HUES48 (cell line): ENCODE measurements around the gene LARP6.

Experiments
- H3K27ac ChIP-seq: one replicate; pipeline ENCODE4 v1.7.0; 2013; ENCODE audit warnings: low read depth, low read length, inconsistent platforms
- H3K27me3 ChIP-seq: 2 replicates; pipeline ENCODE4 v1.6.1; 2013; ENCODE audit warnings: mild to moderate bottlenecking, low read length; ENCODE audit not compliant: control insufficient read depth, insufficient read depth
- H3K36me3 ChIP-seq: 2 replicates; pipeline ENCODE4 v1.6.1; 2013; ENCODE audit warnings: low read length; ENCODE audit not compliant: control insufficient read depth, insufficient read depth
- H3K4me1 ChIP-seq: 2 replicates; pipeline ENCODE4 v1.6.1; 2013; ENCODE audit warnings: mild to moderate bottlenecking, low read length; ENCODE audit not compliant: control insufficient read depth, insufficient read depth
- H3K4me3 ChIP-seq: 2 replicates; pipeline ENCODE4 v1.5.1; 2013; ENCODE audit warnings: mild to moderate bottlenecking, low read depth, low read length
- H3K9ac ChIP-seq: 2 replicates; pipeline ENCODE4 v1.6.1; 2013; ENCODE audit warnings: mild to moderate bottlenecking, low read depth, low read length, moderate library complexity
- H3K9me3 ChIP-seq: 2 replicates; pipeline ENCODE4 v1.6.1; 2013; ENCODE audit warnings: low read length; ENCODE audit not compliant: control insufficient read depth, insufficient read depth

The LARP6 gene

GRCh38 chr15:70857562-70858285 lies 3.8 kb upstream of the LARP6 start:
- Histone ChIP-seq H3K27me3 (0 out of 2 replicates have a peak, but pooled peaks cover 6% of the 10 kb centered on the region), H3K9me3 (no peaks in the 10 kb centered on the region), H3K27ac (no peak overlapping the region), H3K4me1 (peaks cover 2% of the 10 kb centered on the region), H3K4me3 (no peak overlapping the region), H3K36me3 (no peaks in the 10 kb centered on the region), H3K9ac (no peak overlapping the region)

GRCh38 chr15:70856884-70857561 lies 3.1 kb upstream of the LARP6 start:
- no peaks in the 10 kb centered on the region for H3K9me3 ChIP-seq
- no peak overlapping the region for H3K27ac ChIP-seq
- no peaks in the 10 kb centered on the region for H3K36me3 ChIP-seq
- 0 out of 2 replicates have a peak, but pooled peaks cover 6% of the 10 kb centered on the region for H3K27me3 ChIP-seq
- peaks cover 8% of the 10 kb centered on the region for H3K4me1 ChIP-seq
- no peak overlapping the region for H3K4me3 ChIP-seq
- no peak overlapping the region for H3K9ac ChIP-seq

- H3K9ac ChIP-seq, result no peak overlapping the region
- H3K27ac ChIP-seq, result no peak overlapping the region
- no peak overlapping the region for H3K4me3 ChIP-seq
- H3K27me3 ChIP-seq, result 0 out of 2 replicates have a peak, but pooled peaks cover 6% of the 10 kb centered on the region
- peaks cover 8% of the 10 kb centered on the region for H3K4me1 ChIP-seq
- H3K36me3 ChIP-seq, result 0 out of 2 replicates have a peak, but pooled peaks cover 3% of the 10 kb centered on the region
- H3K9me3 ChIP-seq, result no peaks in the 10 kb centered on the region
Measured at GRCh38 chr15:70856177-70856883, 2.4 kb upstream of the LARP6 start.

- H3K27ac ChIP-seq, result no peak overlapping the region
- no peak overlapping the region for H3K9ac ChIP-seq
Measured at GRCh38 chr15:70855764-70856163, 1.8 kb upstream of the LARP6 start.

GRCh38 chr15:70854666-70854976 lies 664 bp upstream of the LARP6 start:
- Histone ChIP-seq H3K36me3 (0 out of 2 replicates have a peak, but pooled peaks cover 9% of the 10 kb centered on the region), H3K9me3 (no peaks in the 10 kb centered on the region), H3K27me3 (0 out of 2 replicates have a peak, but pooled peaks cover 6% of the 10 kb centered on the region), H3K4me1 (peaks cover 8% of the 10 kb centered on the region), H3K9ac (peak overlapping the region; percentile 41; the same call in 1 of the 2 replicates), H3K27ac (no peak overlapping the region), H3K4me3 (peak overlapping the region; percentile 71)

More at GRCh38 chr15:70855764-70856163, 1.8 kb upstream of the LARP6 start:
- H3K4me1 ChIP-seq, result peaks cover 8% of the 10 kb centered on the region
- H3K36me3 ChIP-seq, result 0 out of 2 replicates have a peak, but pooled peaks cover 4% of the 10 kb centered on the region
- 0 out of 2 replicates have a peak, but pooled peaks cover 6% of the 10 kb centered on the region for H3K27me3 ChIP-seq
- H3K9me3 ChIP-seq, result no peaks in the 10 kb centered on the region
- no peak overlapping the region for H3K4me3 ChIP-seq

- 0 out of 2 replicates have a peak, but pooled peaks cover 6% of the 10 kb centered on the region for H3K27me3 ChIP-seq
- peak overlapping the region; percentile 71 for H3K4me3 ChIP-seq
- H3K27ac ChIP-seq, result peak overlapping the region; percentile 28
- no peaks in the 10 kb centered on the region for H3K9me3 ChIP-seq
- H3K9ac ChIP-seq, result peak overlapping the region; percentile 13; the same call in 1 of the 2 replicates
- H3K4me1 ChIP-seq, result peaks cover 8% of the 10 kb centered on the region
- 0 out of 2 replicates have a peak, but pooled peaks cover 9% of the 10 kb centered on the region for H3K36me3 ChIP-seq
Measured at GRCh38 chr15:70853318-70853972, 512 bp downstream of the LARP6 start.

GRCh38 chr15:70852501-70853317 lies 1.2 kb downstream of the LARP6 start:
- Histone ChIP-seq H3K9me3 (no peaks in the 10 kb centered on the region), H3K27me3 (0 out of 2 replicates have a peak, but pooled peaks cover 6% of the 10 kb centered on the region), H3K36me3 (0 out of 2 replicates have a peak, but pooled peaks cover 9% of the 10 kb centered on the region), H3K4me3 (peak overlapping the region; percentile 71), H3K9ac (no peak overlapping the region), H3K4me1 (peaks cover 8% of the 10 kb centered on the region), H3K27ac (peak overlapping the region; percentile 28)

- Histone ChIP-seq H3K9me3 (no peaks in the 10 kb centered on the region), H3K36me3 (0 out of 2 replicates have a peak, but pooled peaks cover 9% of the 10 kb centered on the region), H3K4me3 (no peak overlapping the region), H3K27ac (no peak overlapping the region), H3K27me3 (0 out of 2 replicates have a peak, but pooled peaks cover 6% of the 10 kb centered on the region), H3K9ac (no peak overlapping the region), H3K4me1 (peaks cover 8% of the 10 kb centered on the region)
Measured at GRCh38 chr15:70851889-70852288, 2.1 kb downstream of the LARP6 start.

GRCh38 chr15:70845602-70846360 lies 8.2 kb downstream of the LARP6 start:
- H3K36me3 ChIP-seq, result 0 out of 2 replicates have a peak, but pooled peaks cover 4% of the 10 kb centered on the region
- no peak overlapping the region for H3K9ac ChIP-seq
- no peaks in the 10 kb centered on the region for H3K9me3 ChIP-seq
- H3K27me3 ChIP-seq, result no peaks in the 10 kb centered on the region
- no peak overlapping the region for H3K27ac ChIP-seq
- no peaks in the 10 kb centered on the region for H3K4me1 ChIP-seq
- no peak overlapping the region for H3K4me3 ChIP-seq
